HG03135 (cell line): ENCODE results near the gene CDK6.
"Not testable (repeated sequence)": the region's sequence is repeated elsewhere in the genome, so short reads cannot be mapped to it uniquely, and the experiment has no call there.

Experiments
- ATAC-seq: cut with Tn5 transposase; IDR thresholded peaks from one replicate; pipeline ENCODE4 v1.9.1; 2021; ENCODE audit warnings: mild to moderate bottlenecking, moderate library complexity; ENCODE audit not compliant: unreplicated experiment

CDK6 gene

GRCh38 chr7:92604517-92604916 is 231.9 kb downstream of the CDK6 start:
- ATAC-seq, result not testable (repeated sequence)

- no peak for ATAC-seq
These were observed 233.3 kb downstream of the CDK6 start for GRCh38 chr7:92603089-92603445.

GRCh38 chr7:92602352-92603088 is 233.9 kb downstream of the CDK6 start:
- no peak for ATAC-seq

- ATAC-seq, result peak; percentile 80
These were observed 237.9 kb downstream of the CDK6 start for GRCh38 chr7:92598310-92598981.

- ATAC-seq, result no peak
These were observed 241.1 kb downstream of the CDK6 start for GRCh38 chr7:92595281-92595680.

GRCh38 chr7:92594746-92595145 is 241.6 kb downstream of the CDK6 start:
- ATAC-seq, result no peak

- ATAC-seq, result no peak
These were observed 245.6 kb downstream of the CDK6 start for GRCh38 chr7:92590711-92591310.

GRCh38 chr7:92589056-92589455 is 247.3 kb downstream of the CDK6 start:
- no peak for ATAC-seq

- no peak for ATAC-seq
These were observed 247.8 kb downstream of the CDK6 start for GRCh38 chr7:92588561-92588960.

GRCh38 chr7:92586841-92587240 is 249.5 kb downstream of the CDK6 start:
- ATAC-seq, result no peak

- no peak for ATAC-seq
These were observed 250.0 kb downstream of the CDK6 start for GRCh38 chr7:92586403-92586802.

GRCh38 chr7:92584953-92585352 is 251.4 kb downstream of the CDK6 start:
- no peak for ATAC-seq

- ATAC-seq, result no peak
These were observed 253.4 kb downstream of the CDK6 start for GRCh38 chr7:92582948-92583347.

GRCh38 chr7:92576296-92576695 is 260.1 kb downstream of the CDK6 start:
- ATAC-seq, result no peak

GRCh38 chr7:92569137-92569536 is 267.2 kb downstream of the CDK6 start:
- ATAC-seq, result no peak

- no peak for ATAC-seq
These were observed 268.9 kb downstream of the CDK6 start for GRCh38 chr7:92567460-92567859.

GRCh38 chr7:92563345-92563744 is 273.0 kb downstream of the CDK6 start:
- no peak for ATAC-seq

- no peak for ATAC-seq
These were observed 275.8 kb downstream of the CDK6 start for GRCh38 chr7:92560602-92561001.

- ATAC-seq, result no peak
These were observed 278.5 kb downstream of the CDK6 start for GRCh38 chr7:92557808-92558362.

- no peak for ATAC-seq
These were observed 279.1 kb downstream of the CDK6 start for GRCh38 chr7:92557249-92557648.
